Omental fat pad (tissue), 4 donors: Measurements from ENCODE around the gene BSPRY. TPM values are rescaled to one million over a fixed set of nuclear protein-coding genes. Genes with fewer than 3 reads are reported as not detected.

Experiments used
- ATAC-seq: fragments of 150-250 bp; one replicate; pipeline ENCODE4 v1.9.1; 2016; ENCODE audit warnings: mild to moderate bottlenecking, moderate library complexity; ENCODE audit not compliant: low FRiP score
- DNase-seq: peaks from one replicate; pipeline ENCODE4 v3.0.0-alpha.2; 2019; ENCODE audit warnings: low spot score
- CTCF ChIP-seq, 3 donors: fragments of 450-650 bp; IDR thresholded peaks; one replicate each; pipeline ENCODE4 v1.5.1; 2016 to 2017; ENCODE audit warnings: antibody characterized with exemption in 3 of 3, mild to moderate bottlenecking in 3 of 3, moderate library complexity in 2 of 3
- total RNA-seq, 4 donors: library from RNA; depleted of rRNA; stranded (reverse); fragments of >200 nt; gene quantifications; one replicate each; pipeline ENCODE4 v1.1.0, GENCODE V29; 2016

The BSPRY gene
- total RNA-seq, 4 donors from 2014 or later = 0.19 to 0.63 TPM; not detected in 2

- ATAC-seq (no peak), DNase-seq (no peak)
- no peak for TF ChIP-seq CTCF (IDR thresholded peaks at IDR 0.05)
Observed at GRCh38 chr9:113386571-113387393, 37.4 kb downstream of the BSPRY start.

- no peak for ATAC-seq
- no peak for DNase-seq
- no peak for TF ChIP-seq CTCF (IDR thresholded peaks at IDR 0.05)
Observed at GRCh38 chr9:113387560-113388230, 38.4 kb downstream of the BSPRY start.

- no peak for TF ChIP-seq CTCF (IDR thresholded peaks at IDR 0.05)
- no peak for ATAC-seq
Observed at GRCh38 chr9:113388833-113389232, 39.5 kb downstream of the BSPRY start.

GRCh38 chr9:113389451-113389850 is 40.1 kb downstream of the BSPRY start:
- DNase-seq (no peak), ATAC-seq (no peak)
- no peak for TF ChIP-seq CTCF (IDR thresholded peaks at IDR 0.05)

More at GRCh38 chr9:113388833-113389232, 39.5 kb downstream of the BSPRY start:
- DNase-seq = no peak

GRCh38 chr9:113390192-113390960 is 41.0 kb downstream of the BSPRY start:
- no peak for TF ChIP-seq CTCF (IDR thresholded peaks at IDR 0.05)
- DNase-seq (no peak), ATAC-seq (no peak)

GRCh38 chr9:113391917-113392316 is 42.6 kb downstream of the BSPRY start:
- no peak for ATAC-seq
- TF ChIP-seq CTCF (IDR thresholded peaks at IDR 0.05) = no peak
- DNase-seq = no peak
